AG04450 (cell line): Measurements from ENCODE around the gene RARB. TPM values are rescaled to one million over a fixed set of nuclear protein-coding genes. Genes with fewer than 3 reads are reported as not detected.

Source experiments
- CTCF ChIA-PET: fragments of 300-600, 350-600 bp; formaldehyde crosslinking; extraction: SDS; loops from one replicate; lab custom pipeline; 2022; ENCODE audit warnings: antibody characterized with exemption, inconsistent platforms; lab: Charles Lee
- POLR2A ChIA-PET: fragments of 350-600 bp; formaldehyde crosslinking; extraction: SDS; loops from one replicate; lab custom pipeline; 2021; ENCODE audit warnings: antibody characterized with exemption, inconsistent platforms; lab: Yijun Ruan, JAX
- DNase-seq: peaks from one replicate; pipeline ENCODE4 v3.0.0-alpha.2; 2011; ENCODE audit warnings: low read depth, low spot score
- H3K27ac ChIP-seq: one replicate; pipeline ENCODE4 v1.5.1; 2012; ENCODE audit warnings: low read depth, low read length, control low read depth
- H3K27me3 ChIP-seq: one replicate; pipeline ENCODE4 v1.6.0; 2012; ENCODE audit warnings: low read length; ENCODE audit not compliant: control insufficient read depth, insufficient read depth
- H3K4me3 ChIP-seq: 2 replicates; pipeline ENCODE4 v1.5.1; 2011; ENCODE audit warnings: mild to moderate bottlenecking, low read depth, low read length, control low read depth
- H3K9me3 ChIP-seq: 2 replicates; pipeline ENCODE4 v1.5.1; 2012; ENCODE audit warnings: low read length; ENCODE audit not compliant: control insufficient read depth, insufficient read depth
- CTCF ChIP-seq: IDR thresholded peaks from 2 replicates; pipeline ENCODE4 v1.5.1; 2011; ENCODE audit warnings: low read depth, low read length, control low read depth, inconsistent platforms
- polyA plus RNA-seq: library from polyadenylated mRNA; depleted of rRNA; stranded (reverse); fragments of >200 nt; gene quantifications from 2 replicates; pipeline ENCODE4 v1.2.3, GENCODE V29; 2011

The RARB gene
- polyA plus RNA-seq, 1 experiment = 0.51 TPM

- H3K4me3 ChIP-seq = no peak overlapping the region
- H3K27ac ChIP-seq = no peak overlapping the region
- no peak for DNase-seq
- no peaks in the 10 kb centered on the region for H3K27me3 ChIP-seq
- no peaks in the 10 kb centered on the region for H3K9me3 ChIP-seq
- POLR2A ChIA-PET = no interaction called here
- TF ChIP-seq CTCF = no peak
- CTCF ChIA-PET = no interaction called here
Measured at GRCh38 chr3:25423780-25424588, 4.1 kb upstream of the RARB start.

GRCh38 chr3:25424614-25425013, 3.4 kb upstream of the RARB start:
- H3K4me3 ChIP-seq = no peak overlapping the region
- H3K27ac ChIP-seq = no peak overlapping the region
- no peaks in the 10 kb centered on the region for H3K9me3 ChIP-seq
- no peak for DNase-seq
- no peak for TF ChIP-seq CTCF
- ChIA-PET CTCF (no interaction called here), POLR2A (no interaction called here)
- peaks cover 3% of the 10 kb centered on the region for H3K27me3 ChIP-seq

- POLR2A ChIA-PET = no interaction called here
- TF ChIP-seq CTCF = no peak
- Histone ChIP-seq H3K27me3 (peaks cover 9% of the 10 kb centered on the region), H3K4me3 (no peak overlapping the region), H3K9me3 (no peaks in the 10 kb centered on the region), H3K27ac (no peak overlapping the region)
- CTCF ChIA-PET = interaction anchor here (3.0 kb wide), 1 partner anchor 167 kb away, joined by 9 read pairs; no protein-coding TSS in a partner anchor
- DNase-seq = no peak
Measured at GRCh38 chr3:25426408-25426807, 1.7 kb upstream of the RARB start.

- no peak for DNase-seq
- ChIA-PET POLR2A (no interaction called here), CTCF (interaction anchor here (3.0 kb wide), 1 partner anchor 166 kb away, joined by 9 read pairs; no protein-coding TSS in a partner anchor)
- H3K27me3 ChIP-seq = peaks cover 9% of the 10 kb centered on the region
- H3K4me3 ChIP-seq = peak overlapping the region; percentile 62
- no peak for TF ChIP-seq CTCF
- H3K27ac ChIP-seq = no peak overlapping the region
- H3K9me3 ChIP-seq = no peaks in the 10 kb centered on the region
Measured at GRCh38 chr3:25427155-25427554, 908 bp upstream of the RARB start.

- ChIA-PET CTCF (interaction anchor here (1.2 to 3.0 kb wide), 2 partner anchors 165 to 167 kb away, joined by 3 to 9 read pairs; no protein-coding TSS in a partner anchor), POLR2A (interaction anchor here (0.7 kb wide), 1 partner anchor 211 kb away, joined by 4 read pairs; no protein-coding TSS in a partner anchor)
- peaks cover 9% of the 10 kb centered on the region for H3K27me3 ChIP-seq
- no peak for DNase-seq
- H3K27ac ChIP-seq = no peak overlapping the region
- H3K4me3 ChIP-seq = peak overlapping the region; percentile 62
- no peaks in the 10 kb centered on the region for H3K9me3 ChIP-seq
- no peak for TF ChIP-seq CTCF
Measured at GRCh38 chr3:25427563-25427941, 511 bp upstream of the RARB start.
